GM10266 (cell line): ENCODE results near the gene MMP24OS.

Experiments used
- DNase-seq: peaks from one replicate; pipeline ENCODE4 v3.0.0; 2012; ENCODE audit errors: extremely low spot score
- TF ChIP-seq, protein P1 (sequence below): IDR thresholded peaks from 2 replicates; pipeline ENCODE4 v1.5.1; 2012; ENCODE audit warnings: mild to moderate bottlenecking, low read depth; ENCODE audit not compliant: control insufficient read depth, insufficient read depth; ENCODE audit errors: missing control alignments

The MMP24OS gene

DNA sequence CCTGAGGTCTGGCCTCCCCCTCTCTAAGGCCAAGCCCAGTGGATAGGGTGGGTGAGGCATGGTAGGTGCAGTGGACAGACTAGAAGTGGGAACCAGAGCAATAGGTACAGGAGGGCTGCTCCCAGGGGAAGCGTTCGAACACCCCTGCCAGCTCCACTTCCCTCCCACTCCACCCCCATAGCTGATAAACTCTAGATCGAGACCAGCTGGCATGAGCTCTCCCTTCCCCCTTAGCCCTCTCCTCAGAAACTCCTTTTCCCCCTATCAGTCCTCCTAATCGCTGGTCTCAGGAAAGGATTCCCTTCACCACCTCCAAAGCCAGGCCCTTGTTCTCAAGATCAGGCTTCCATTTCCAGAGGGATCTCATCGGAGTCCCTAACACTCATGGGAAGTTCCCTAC lies 20.3 kb upstream of the MMP24OS start:
- TF ChIP-seq, protein P1, sequence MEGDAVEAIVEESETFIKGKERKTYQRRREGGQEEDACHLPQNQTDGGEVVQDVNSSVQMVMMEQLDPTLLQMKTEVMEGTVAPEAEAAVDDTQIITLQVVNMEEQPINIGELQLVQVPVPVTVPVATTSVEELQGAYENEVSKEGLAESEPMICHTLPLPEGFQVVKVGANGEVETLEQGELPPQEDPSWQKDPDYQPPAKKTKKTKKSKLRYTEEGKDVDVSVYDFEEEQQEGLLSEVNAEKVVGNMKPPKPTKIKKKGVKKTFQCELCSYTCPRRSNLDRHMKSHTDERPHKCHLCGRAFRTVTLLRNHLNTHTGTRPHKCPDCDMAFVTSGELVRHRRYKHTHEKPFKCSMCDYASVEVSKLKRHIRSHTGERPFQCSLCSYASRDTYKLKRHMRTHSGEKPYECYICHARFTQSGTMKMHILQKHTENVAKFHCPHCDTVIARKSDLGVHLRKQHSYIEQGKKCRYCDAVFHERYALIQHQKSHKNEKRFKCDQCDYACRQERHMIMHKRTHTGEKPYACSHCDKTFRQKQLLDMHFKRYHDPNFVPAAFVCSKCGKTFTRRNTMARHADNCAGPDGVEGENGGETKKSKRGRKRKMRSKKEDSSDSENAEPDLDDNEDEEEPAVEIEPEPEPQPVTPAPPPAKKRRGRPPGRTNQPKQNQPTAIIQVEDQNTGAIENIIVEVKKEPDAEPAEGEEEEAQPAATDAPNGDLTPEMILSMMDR = no peak
- no peak for DNase-seq

DNA sequence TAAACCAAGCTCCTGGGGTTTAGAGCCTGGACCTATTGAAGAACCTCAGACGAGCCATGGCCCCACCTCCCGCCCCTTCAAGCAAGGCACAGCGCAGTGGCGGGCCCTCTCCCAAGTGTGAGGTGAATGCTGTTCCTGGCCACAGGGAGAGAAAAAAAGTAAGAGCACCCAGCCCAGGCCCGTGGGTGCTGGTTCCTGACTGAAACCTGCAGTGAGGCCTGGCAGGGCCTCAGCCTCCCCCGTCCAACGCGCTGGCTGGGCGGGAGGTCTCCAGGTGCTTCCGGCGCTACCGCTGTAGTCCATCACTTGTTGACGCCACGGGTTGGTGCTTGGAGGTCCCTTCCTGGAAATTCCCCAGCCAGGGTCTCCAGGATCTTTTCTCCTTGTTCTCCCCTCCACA lies 19.8 kb upstream of the MMP24OS start:
- DNase-seq = no peak
- TF ChIP-seq, protein P1 = no peak

DNA sequence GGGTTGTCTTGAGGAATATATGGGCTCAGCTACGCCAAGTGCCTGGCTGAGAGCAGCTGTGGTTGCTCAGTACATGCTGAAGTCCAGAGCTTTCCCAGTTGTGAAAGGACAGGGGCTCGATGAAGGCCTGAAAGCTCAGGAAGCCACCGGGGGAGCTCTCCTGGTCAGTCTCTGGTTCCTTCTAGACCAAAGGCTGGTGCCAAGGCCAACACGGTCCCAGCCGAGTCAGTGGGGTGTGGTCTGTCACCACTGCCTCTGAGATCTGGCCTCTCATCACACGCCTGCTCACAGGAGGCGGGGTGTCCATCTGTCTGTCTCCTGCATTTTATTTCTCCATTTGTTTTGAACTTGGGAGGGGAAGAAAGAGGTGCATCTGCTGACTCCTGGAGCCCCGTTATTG lies 19.2 kb upstream of the MMP24OS start:
- TF ChIP-seq, protein P1 = no peak
- DNase-seq = no peak

DNA sequence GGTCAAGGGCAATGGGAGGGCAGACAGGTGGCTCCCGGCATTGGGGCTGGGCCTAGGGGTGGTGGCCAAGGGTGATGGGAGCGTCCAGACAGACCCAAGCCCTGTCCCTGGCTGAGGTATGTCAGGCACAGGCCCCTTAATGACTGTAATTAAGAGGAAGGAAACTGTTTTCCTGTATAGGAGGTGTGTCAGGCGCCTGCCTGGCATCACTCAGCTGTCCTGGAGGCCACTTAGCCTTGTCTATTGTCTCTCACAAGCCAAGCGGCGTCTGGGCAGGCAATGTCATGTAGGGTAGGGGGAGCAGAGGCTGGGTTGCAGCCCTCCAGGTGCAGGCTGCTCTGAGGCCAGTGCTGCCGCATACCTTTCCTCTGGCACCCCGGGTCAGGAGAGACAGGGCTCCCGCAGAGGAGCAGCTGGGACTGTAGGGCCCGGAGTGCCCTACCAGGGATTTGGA lies 18.2 kb upstream of the MMP24OS start:
- TF ChIP-seq, protein P1 = no peak
- DNase-seq = no peak

DNA sequence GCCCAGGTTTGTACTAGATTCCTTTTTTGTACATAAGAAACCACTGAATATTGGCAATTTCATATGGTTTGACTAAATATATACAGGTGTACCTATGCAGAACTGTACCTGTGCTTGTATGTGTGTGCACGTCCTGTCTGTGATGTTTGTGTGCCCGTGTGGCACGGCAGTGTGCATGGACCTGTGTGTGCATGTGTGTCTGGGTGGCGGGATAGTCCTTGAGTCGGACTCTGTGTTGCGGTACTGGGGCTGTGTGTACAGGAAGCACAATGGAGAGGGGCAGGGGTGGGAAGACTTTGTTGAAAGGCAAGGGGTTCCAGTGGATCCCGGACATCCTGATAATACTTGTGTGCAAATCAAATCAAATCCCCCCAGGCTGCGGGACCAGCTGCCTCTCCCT lies 17.8 kb upstream of the MMP24OS start:
- no peak for DNase-seq
- TF ChIP-seq, protein P1 = no peak

DNA sequence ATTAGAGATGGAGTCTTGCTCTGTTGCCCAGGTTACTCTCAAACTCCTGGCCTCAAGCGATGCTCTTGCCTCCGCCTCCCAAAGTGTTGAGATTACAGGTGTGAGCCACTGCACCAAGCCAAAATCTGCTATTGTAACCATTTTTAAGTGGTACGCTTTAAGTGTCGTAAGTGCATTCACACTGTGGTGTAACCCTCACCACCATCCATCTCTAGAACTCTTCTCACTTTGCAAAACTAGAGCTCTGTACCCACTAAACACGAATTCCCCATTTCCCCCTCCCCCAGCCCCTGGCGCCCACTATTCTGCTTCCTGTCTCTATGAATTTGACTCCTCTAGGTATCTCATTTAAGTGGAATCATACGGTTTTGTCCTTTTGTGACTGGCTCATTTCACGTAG lies 17.1 kb upstream of the MMP24OS start:
- no peak for DNase-seq
- TF ChIP-seq, protein P1 = no peak

DNA sequence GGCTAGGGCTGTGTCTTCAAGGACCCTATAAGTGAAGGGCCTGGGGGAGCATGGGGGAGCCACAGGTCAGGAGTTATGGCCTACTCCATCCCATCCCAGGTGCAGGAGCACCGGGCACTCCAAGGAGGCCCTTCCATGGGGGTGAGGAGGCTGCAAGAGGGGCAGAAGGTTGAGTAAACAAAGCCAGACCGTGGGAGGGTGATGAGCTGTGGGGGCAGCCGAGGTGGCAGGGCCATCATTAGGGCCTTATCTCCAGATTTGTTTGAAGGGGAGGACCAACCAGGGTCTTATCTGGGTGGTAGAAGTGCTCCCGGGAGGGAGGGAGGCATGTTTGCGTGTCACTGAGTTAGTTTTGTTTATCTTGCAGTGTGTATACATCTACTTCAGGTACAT lies 16.4 kb upstream of the MMP24OS start:
- TF ChIP-seq, protein P1 = no peak
- no peak for DNase-seq
